HepG2 (cell line): ENCODE results near the gene NUDT13. TPM values are rescaled to one million over a fixed set of nuclear protein-coding genes. Genes with fewer than 3 reads are reported as not detected.

ENCODE experiments used
- ATF5 ChIP-seq: sonication (generic); formaldehyde crosslinking; IDR thresholded peaks from 2 replicates; pipeline ENCODE4 v1.4.0; 2020; ENCODE audit warnings: mild to moderate bottlenecking, low read depth, missing genetic modification reagents
- BHLHE40 ChIP-seq: IDR thresholded peaks from 2 replicates; pipeline ENCODE4 v1.6.1; 2011; ENCODE audit warnings: low read length, improper control_type of control experiment
- CSRNP1 ChIP-seq: sonication (generic); formaldehyde crosslinking; IDR thresholded peaks from 2 replicates; pipeline ENCODE4 v1.8.1; 2023; ENCODE audit warnings: mild to moderate bottlenecking, missing genetic modification reagents
- EP300 ChIP-seq, 3 experiments: sonication (generic) in 1 of 3; formaldehyde crosslinking in 1 of 3; IDR thresholded peaks; 2 replicates each; pipeline versions ENCODE4 v1.5.1 to v1.6.1; 2011 to 2020; ENCODE audit warnings: low read depth in 2 of 3, low read length in 2 of 3, borderline replicate concordance in 1 of 3, improper control_type of control experiment in 1 of 3, mild to moderate bottlenecking in 1 of 3, missing genetic modification reagents in 1 of 3, moderate library complexity in 1 of 3
- ERF ChIP-seq: IDR thresholded peaks from 2 replicates; pipeline ENCODE4 v1.6.1; 2018; ENCODE audit warnings: missing biosample characterization, missing genetic modification reagents
- FOXP4 ChIP-seq: sonication (generic); formaldehyde crosslinking; IDR thresholded peaks from 2 replicates; pipeline ENCODE4 v1.4.0; 2020; ENCODE audit warnings: missing genetic modification reagents
- IKZF4 ChIP-seq: sonication (generic); formaldehyde crosslinking; IDR thresholded peaks from 2 replicates; pipeline ENCODE4 v1.5.1; 2020; ENCODE audit warnings: borderline replicate concordance, mild to moderate bottlenecking, low read depth, missing genetic modification reagents; ENCODE audit errors: not compliant biosample characterization
- LCORL ChIP-seq, 2 experiments: fragments of 450-650 bp in 1 of 2; sonication (generic) in 1 of 2; formaldehyde crosslinking in 1 of 2; IDR thresholded peaks; 2 replicates each; pipeline versions ENCODE4 v1.5.0 to v1.6.1; 2017 to 2020; ENCODE audit warnings: antibody characterized with exemption in 1 of 2, missing genetic modification reagents in 1 of 2
- NAIF1 ChIP-seq: sonication (generic); formaldehyde crosslinking; IDR thresholded peaks from 2 replicates; pipeline ENCODE4 v1.5.0; 2020; ENCODE audit warnings: mild to moderate bottlenecking, missing genetic modification reagents, borderline replicate concordance
- PHF5A ChIP-seq: IDR thresholded peaks from one replicate; pipeline ENCODE4 v1.6.1; 2018; ENCODE audit warnings: low read depth, missing genetic modification reagents; ENCODE audit not compliant: unreplicated experiment
- SMYD3 ChIP-seq: sonication (generic); formaldehyde crosslinking; IDR thresholded peaks from 2 replicates; pipeline ENCODE4 v1.8.1; 2023; ENCODE audit warnings: mild to moderate bottlenecking, missing genetic modification reagents
- SOX6 ChIP-seq, 2 experiments: fragments of 450-650 bp in 1 of 2; sonication (generic) in 1 of 2; formaldehyde crosslinking in 1 of 2; IDR thresholded peaks; 2 replicates each; pipeline versions ENCODE4 v1.4.0 to v1.6.1; 2017 to 2020; ENCODE audit warnings: antibody characterized with exemption in 1 of 2, mild to moderate bottlenecking in 1 of 2, missing genetic modification reagents in 1 of 2
- TBX3 ChIP-seq: fragments of 450-650 bp; IDR thresholded peaks from 2 replicates; pipeline ENCODE4 v1.6.1; 2017; ENCODE audit warnings: antibody characterized with exemption, mild to moderate bottlenecking, inconsistent platforms, borderline replicate concordance
- TGIF2 ChIP-seq: IDR thresholded peaks from 2 replicates; pipeline ENCODE4 v1.6.1; 2016; ENCODE audit warnings: control low read depth, missing compliant biosample characterization
- ZNF101 ChIP-seq: sonication (generic); formaldehyde crosslinking; IDR thresholded peaks from 2 replicates; pipeline ENCODE4 v1.4.0; 2020; ENCODE audit warnings: mild to moderate bottlenecking, low read depth, missing genetic modification reagents, borderline replicate concordance
- ZNF282 ChIP-seq: fragments of 450-650 bp; IDR thresholded peaks from 2 replicates; pipeline ENCODE4 v1.6.1; 2018; ENCODE audit not compliant: partially characterized antibody
- ZNF414 ChIP-seq: sonication (generic); formaldehyde crosslinking; IDR thresholded peaks from 2 replicates; pipeline ENCODE4 v1.5.0; 2020; ENCODE audit warnings: missing genetic modification reagents
- ZNF576 ChIP-seq: sonication (generic); formaldehyde crosslinking; IDR thresholded peaks from 2 replicates; pipeline ENCODE4 v1.4.0; 2020; ENCODE audit warnings: mild to moderate bottlenecking, missing genetic modification reagents
- ZNF605 ChIP-seq: sonication (generic); formaldehyde crosslinking; IDR thresholded peaks from 2 replicates; pipeline ENCODE4 v1.8.0; 2022; ENCODE audit warnings: mild to moderate bottlenecking, missing genetic modification reagents
- ZNF616 ChIP-seq: sonication (generic); formaldehyde crosslinking; IDR thresholded peaks from 2 replicates; pipeline ENCODE4 v1.5.0; 2020; ENCODE audit warnings: low read depth, mild to moderate bottlenecking, missing genetic modification reagents
- ZNF784 ChIP-seq: sonication (generic); formaldehyde crosslinking; IDR thresholded peaks from 2 replicates; pipeline ENCODE4 v1.5.1; 2020; ENCODE audit warnings: missing genetic modification reagents, mild to moderate bottlenecking, borderline replicate concordance
- ZNF839 ChIP-seq: sonication (generic); formaldehyde crosslinking; IDR thresholded peaks from 2 replicates; pipeline ENCODE4 v1.4.0; 2020; ENCODE audit warnings: missing genetic modification reagents, mild to moderate bottlenecking, borderline replicate concordance
- polyA plus RNA-seq, 8 experiments: library from polyadenylated mRNA; depleted of rRNA in 3 of 8; stranded (reverse) in 7 of 8; unstranded in 1 of 8; fragments of >200 nt; fragmentation: Illumina TruSeq in 4 of 8; extraction: Trizol in 4 of 8; gene quantifications; 2 replicates each; pipeline versions ENCODE4 v1.2.1 to v1.2.3, GENCODE V29; 2011 to 2016; ENCODE audit warnings: low read depth in 4 of 8, missing spikeins in 1 of 8, mixed read lengths in 1 of 8; ENCODE audit not compliant: insufficient read depth in 1 of 8
- total RNA-seq, 5 experiments: library from RNA; depleted of rRNA; stranded (reverse); fragments of >200 nt; fragmentation: Illumina TruSeq; extraction: Trizol; gene quantifications; 2 replicates each; pipeline ENCODE4 v1.2.3, GENCODE V29; 2016; ENCODE audit warnings: low read depth in 1 of 5

Gene NUDT13
- total and polyA plus RNA-seq, 2 of the 13 experiments (the other 11 are each of a cell fraction or from before 2014, with no cell fraction given), result 4.2 to 6.5 TPM

- no peak for TF ChIP-seq ZNF839 (CRISPR knock-in tag)
- no peak; the same call in 1 of the 2 replicates for TF ChIP-seq LCORL (IDR thresholded peaks at IDR 0.05)
- peak; percentile 65; the same call in 1 of the 2 replicates for TF ChIP-seq LCORL (CRISPR knock-in tag; IDR thresholded peaks at IDR 0.05)
- no peak for TF ChIP-seq ZNF576 (CRISPR knock-in tag)
- no peak for TF ChIP-seq NAIF1
- no peak for TF ChIP-seq ZNF282
- TF ChIP-seq IKZF4, result no peak
- TF ChIP-seq SOX6 (IDR thresholded peaks at IDR 0.05), result no peak
- TF ChIP-seq SOX6 (CRISPR knock-in tag; IDR thresholded peaks at IDR 0.05), result peak; percentile 72
- peak in 1 of 2 experiments; percentile 73; a peak in 2 of 4 replicates for TF ChIP-seq EP300 (IDR thresholded peaks at IDR 0.05; ENCODE audit: low read depth in 2 of 2, low read length in 2 of 2)
- no peak; the same call in 1 of the 2 replicates for TF ChIP-seq EP300 (CRISPR knock-in tag; IDR thresholded peaks at IDR 0.05; ENCODE audit: borderline replicate concordance)
- peak; percentile 60 for TF ChIP-seq FOXP4 (CRISPR knock-in tag)
- no peak for TF ChIP-seq ZNF605 (CRISPR knock-in tag)
- TF ChIP-seq BHLHE40, result no peak
- TF ChIP-seq ZNF101 (CRISPR knock-in tag), result no peak
- TF ChIP-seq ERF (CRISPR knock-in tag), result peak; percentile 45; the same call in 1 of the 2 replicates
- no peak for TF ChIP-seq ZNF414 (CRISPR knock-in tag)
- TF ChIP-seq CSRNP1 (CRISPR knock-in tag), result no peak
- no peak for TF ChIP-seq PHF5A (CRISPR knock-in tag)
- TF ChIP-seq SMYD3, result no peak
- no peak for TF ChIP-seq TGIF2 (CRISPR knock-in tag)
- TF ChIP-seq ATF5 (CRISPR knock-in tag), result no peak
- TF ChIP-seq TBX3, result peak; percentile 69; the same call in 1 of the 2 replicates
- no peak for TF ChIP-seq ZNF784 (CRISPR knock-in tag)
- no peak for TF ChIP-seq ZNF616 (CRISPR knock-in tag)
Measured at GRCh38 chr10:73088304-73088703, 22.0 kb upstream of the NUDT13 start (continued).
